A549 treated with CpdA at 1 μM for 4 hours (cell line): Measurements from ENCODE around the gene ZNF33B. TPM values are rescaled to one million over a fixed set of nuclear protein-coding genes. Genes with fewer than 3 reads are reported as not detected.

Experiments used
- total RNA-seq: library from RNA; stranded (reverse); fragments of 200-300 nt; extraction: Qiagen RNA extraction; gene quantifications from 5 replicates; pipeline ENCODE4 v1.2.3, GENCODE V29; 2022; ENCODE audit warnings: low read depth

ZNF33B gene
- 4.9 to 6.7 TPM (median 5.3 TPM) in 5 replicates for total RNA-seq

GRCh38 chr10:42638055-42638820 lies at the start of gene ZNF33B:
Gene ZNF33B, minus strand, starts transcription at chr10:42638570. Its CDS starts 1,642 bp downstream, at chr10:42636928.

Other genes with a start within 250 kb of the ZNF33B start
- 23.1 to 30.8 TPM (median 24.1 TPM) in 5 replicates for gene BMS1, start 144.2 kb upstream of the ZNF33B start, total RNA-seq